HG02840 (cell line): ENCODE measurements around the gene RASGRF1.
"Not testable (repeated sequence)": the region's sequence is repeated elsewhere in the genome, so short reads cannot be mapped to it uniquely, and the experiment has no call there.

ENCODE experiments used
- ATAC-seq: cut with Tn5 transposase; IDR thresholded peaks from one replicate; pipeline ENCODE4 v1.9.1; 2021; ENCODE audit warnings: mild to moderate bottlenecking, moderate library complexity, moderate number of reproducible peaks; ENCODE audit not compliant: unreplicated experiment, low FRiP score

The RASGRF1 gene

GRCh38 chr15:78934655-78935023, 155.9 kb downstream of the RASGRF1 start:
- ATAC-seq = no peak

GRCh38 chr15:78933823-78934654, 156.5 kb downstream of the RASGRF1 start:
- ATAC-seq = no peak

GRCh38 chr15:78933187-78933822, 157.3 kb downstream of the RASGRF1 start:
- no peak for ATAC-seq

- no peak for ATAC-seq
Observed at GRCh38 chr15:78932258-78932808, 158.2 kb downstream of the RASGRF1 start.

GRCh38 chr15:78931439-78932257, 158.9 kb downstream of the RASGRF1 start:
- no peak for ATAC-seq

- no peak for ATAC-seq
Observed at GRCh38 chr15:78930577-78931388, 159.8 kb downstream of the RASGRF1 start.

GRCh38 chr15:78929536-78930264, 160.9 kb downstream of the RASGRF1 start:
- ATAC-seq = no peak

GRCh38 chr15:78928616-78929093, 161.9 kb downstream of the RASGRF1 start:
- no peak for ATAC-seq

- not testable (repeated sequence) for ATAC-seq
Observed at GRCh38 chr15:78928176-78928575, 162.4 kb downstream of the RASGRF1 start.

GRCh38 chr15:78927077-78927790, 163.3 kb downstream of the RASGRF1 start:
- ATAC-seq = no peak

- ATAC-seq = no peak
Observed at GRCh38 chr15:78925956-78926743, 164.4 kb downstream of the RASGRF1 start.

GRCh38 chr15:78925076-78925624, 165.4 kb downstream of the RASGRF1 start:
- ATAC-seq = no peak

- ATAC-seq = no peak
Observed at GRCh38 chr15:78923480-78924360, 166.9 kb downstream of the RASGRF1 start.

- ATAC-seq = no peak
Observed at GRCh38 chr15:78923015-78923414, 167.6 kb downstream of the RASGRF1 start.

GRCh38 chr15:78922527-78922926, 168.1 kb downstream of the RASGRF1 start:
- no peak for ATAC-seq

GRCh38 chr15:78921940-78922339, 168.6 kb downstream of the RASGRF1 start:
- ATAC-seq = no peak

- ATAC-seq = no peak
Observed at GRCh38 chr15:78921517-78921916, 169.1 kb downstream of the RASGRF1 start.
